Measurements from ENCODE around the gene PRKCH. TPM values are rescaled to one million over a fixed set of nuclear protein-coding genes. Genes with fewer than 3 reads are reported as not detected.
A peak's percentile ranks its signal among the peaks of the same experiment; 100 is the strongest.

The PRKCH gene
- total and polyA plus RNA-seq, 10 of the 15 experiments (the other 5 are each of a cell fraction or from before 2014, with no cell fraction given) = 10.7 to 140 (median 33.2) TPM

GRCh38 chr14:61343471-61343870, 22.1 kb downstream of the PRKCH start:
- in situ Hi-C loops (cut with MboI) (no loop called here), intact Hi-C loops (cut with micrococcal nuclease; ENCODE audit: unreplicated experiment) (loop anchor here (5.0 kb wide), 2 partner anchors 44 to 94 kb away; no protein-coding TSS in a partner anchor)
- DNase-seq (ENCODE audit: low read depth, low spot score) (no peak), FAIRE-seq (no peak), ATAC-seq (no peak)
- Histone ChIP-seq H4K20me1 (ENCODE audit: control insufficient read depth, insufficient read depth) (no peaks in the 10 kb centered on the region), H3K79me2 (ENCODE audit: control insufficient read depth, insufficient read depth, low read length) (peaks cover 94% of the 10 kb centered on the region), H3K4me2 (ENCODE audit: control insufficient read depth, insufficient read depth) (peak overlapping the region; percentile 73), H3K4me3 (no peak overlapping the region), H3K27ac (ENCODE audit: control insufficient read depth, insufficient read depth) (peak overlapping the region; percentile 74), H2AFZ (ENCODE audit: control insufficient read depth, low read depth, low read length) (no peak overlapping the region), H3K9me3 (replicated peaks; ENCODE audit: control insufficient read depth, insufficient read depth, low read length) (no peaks in the 10 kb centered on the region; the same call in 2 of the 3 replicates), H3K36me3 (ENCODE audit: control insufficient read depth in 2 of 2, insufficient read depth in 2 of 2, low read length in 1 of 2) (no peaks in the 10 kb centered on the region; a peak in 1 of 4 replicates), H3K27me3 (replicated peaks in 1 of 2; ENCODE audit: control insufficient read depth in 2 of 2, insufficient read depth in 2 of 2, low read length in 1 of 2) (no peaks in the 10 kb centered on the region), H3K9ac (ENCODE audit: control insufficient read depth, insufficient read depth, low read length) (peak overlapping the region; percentile 47; the same call in 1 of the 2 replicates), H3K4me1 (ENCODE audit: control insufficient read depth, insufficient read depth, low read length) (peaks cover 62% of the 10 kb centered on the region)
- ChIA-PET POLR2A (interaction anchor here (0.7 to 8.3 kb wide), 5 partner anchors 10 to 46 kb away, joined by 4 to 74 read pairs (median 7); no protein-coding TSS in a partner anchor), RAD21 (ENCODE audit: unreplicated experiment) (interaction anchor here (1.1 to 4.6 kb wide), 8 partner anchors 14 to 98 kb away, joined by 3 to 22 read pairs (median 10); no protein-coding TSS in a partner anchor), SMC1A (ENCODE audit: uncharacterized antibody, unreplicated experiment) (interaction anchor here (0.7 to 8.4 kb wide), 14 partner anchors 10 to 96 kb away, joined by 3 to 66 read pairs (median 7); no protein-coding TSS in a partner anchor), CTCF (interaction anchor here (1.6 kb wide), 1 partner anchor 13 kb away, joined by 4 read pairs; no protein-coding TSS in a partner anchor)
- no TSS peak for BruUV-seq (replicated peaks)
- WGBS (ENCODE audit: insufficient coverage, insufficient replicate concordance, low lambda C conversion rate, missing lambda C conversion rate) = 96% methylated on average over 1 of the region's 1 CpG
- no peak for TF ChIP-seq ZNF274 (IDR thresholded peaks at IDR 0.05; ENCODE audit: insufficient read depth, insufficient read length)
- peak in 1 of 2 experiments; percentile 37; a peak in 1 of 4 replicates for TF ChIP-seq CEBPB (IDR thresholded peaks at IDR 0.05; ENCODE audit: borderline replicate concordance in 1 of 2, low read depth in 2 of 2, low read length in 2 of 2)

- H3K4me3 ChIP-seq = no peak overlapping the region
- no peaks in the 10 kb centered on the region for H4K20me1 ChIP-seq (ENCODE audit: control insufficient read depth, insufficient read depth)
- no TSS peak for BruUV-seq (replicated peaks)
- H3K4me1 ChIP-seq (ENCODE audit: control insufficient read depth, insufficient read depth, low read length) = peaks cover 66% of the 10 kb centered on the region
- WGBS (ENCODE audit: insufficient coverage, insufficient replicate concordance, low lambda C conversion rate, missing lambda C conversion rate) = 84% methylated on average over 4 of the region's 4 CpGs
- CTCF ChIA-PET = interaction anchor here (1.0 to 1.6 kb wide), 4 partner anchors 13 to 45 kb away, joined by 3 to 4 read pairs (median 4); no protein-coding TSS in a partner anchor
- no peak for DNase-seq (ENCODE audit: low read depth, low spot score)
- RAD21 ChIA-PET (ENCODE audit: unreplicated experiment) = interaction anchor here (1.1 to 4.6 kb wide), 7 partner anchors 14 to 98 kb away, joined by 3 to 22 read pairs (median 12); no protein-coding TSS in a partner anchor
- H3K79me2 ChIP-seq (ENCODE audit: control insufficient read depth, insufficient read depth, low read length) = peaks cover 94% of the 10 kb centered on the region
- no peak for FAIRE-seq
- in situ Hi-C loops (cut with MboI) (no loop called here), intact Hi-C loops (cut with micrococcal nuclease; ENCODE audit: unreplicated experiment) (loop anchor here (5.0 kb wide), 2 partner anchors 43 to 93 kb away; no protein-coding TSS in a partner anchor)
- SMC1A ChIA-PET (ENCODE audit: uncharacterized antibody, unreplicated experiment) = interaction anchor here (0.7 to 8.4 kb wide), 14 partner anchors 9 to 96 kb away, joined by 3 to 66 read pairs (median 7); no protein-coding TSS in a partner anchor
- H3K9me3 ChIP-seq (replicated peaks; ENCODE audit: control insufficient read depth, insufficient read depth, low read length) = no peaks in the 10 kb centered on the region; the same call in 2 of the 3 replicates
- peak overlapping the region; percentile 57 for H3K4me2 ChIP-seq (ENCODE audit: control insufficient read depth, insufficient read depth)
- no peaks in the 10 kb centered on the region for H3K27me3 ChIP-seq (replicated peaks in 1 of 2; ENCODE audit: control insufficient read depth in 2 of 2, insufficient read depth in 2 of 2, low read length in 1 of 2)
- POLR2A ChIA-PET = interaction anchor here (0.6 to 8.3 kb wide), 7 partner anchors 10 to 46 kb away, joined by 3 to 74 read pairs (median 7); no protein-coding TSS in a partner anchor
- H2AFZ ChIP-seq (ENCODE audit: control insufficient read depth, low read depth, low read length) = no peak overlapping the region
- H3K27ac ChIP-seq (ENCODE audit: control insufficient read depth, insufficient read depth) = peak overlapping the region; percentile 74
- peaks cover 0 to 2% of the 10 kb centered on the region in 2 experiments; a peak in 2 of 4 replicates for H3K36me3 ChIP-seq (ENCODE audit: control insufficient read depth in 2 of 2, insufficient read depth in 2 of 2, low read length in 1 of 2)
- ATAC-seq = no peak
- H3K9ac ChIP-seq (ENCODE audit: control insufficient read depth, insufficient read depth, low read length) = 0 out of 2 replicates have a peak overlapping the region, but pooled peaks have one; percentile 9
- TF ChIP-seq EED (IDR thresholded peaks at IDR 0.05; ENCODE audit: low read depth) = 0 out of 2 replicates have a peak, but pooled peaks have one; percentile 15
- no peak for TF ChIP-seq PAX8 (IDR thresholded peaks at IDR 0.05)
- TF ChIP-seq ATF7 (IDR thresholded peaks at IDR 0.05; ENCODE audit: low read depth) = peak; percentile 44
- peak; percentile 28; the same call in 1 of the 2 replicates for TF ChIP-seq CREM (IDR thresholded peaks at IDR 0.05; ENCODE audit: low read depth)
- peak; percentile 40 for TF ChIP-seq BCL3 (IDR thresholded peaks at IDR 0.05; ENCODE audit: borderline replicate concordance, insufficient read depth, low read depth, low read length, poor library complexity, severe bottlenecking)
- no peak for TF ChIP-seq MLLT1 (IDR thresholded peaks at IDR 0.05)
- TF ChIP-seq ZBTB33 (IDR thresholded peaks at IDR 0.05) = peak; percentile 78; the same call in 1 of the 2 replicates
These were observed 22.6 kb downstream of the PRKCH start for GRCh38 chr14:61343991-61344405.

Measured in GM12878 (cell line).